ENCODE results near the gene PLCB1. TPM values are rescaled to one million over a fixed set of nuclear protein-coding genes. Genes with fewer than 3 reads are reported as not detected.

PLCB1 gene
- total and polyA plus RNA-seq, 10 of the 15 experiments (the other 5 are each of a cell fraction or from before 2014, with no cell fraction given) = 0.05 to 5.3 (median 0.17) TPM; not detected in 1

DNA sequence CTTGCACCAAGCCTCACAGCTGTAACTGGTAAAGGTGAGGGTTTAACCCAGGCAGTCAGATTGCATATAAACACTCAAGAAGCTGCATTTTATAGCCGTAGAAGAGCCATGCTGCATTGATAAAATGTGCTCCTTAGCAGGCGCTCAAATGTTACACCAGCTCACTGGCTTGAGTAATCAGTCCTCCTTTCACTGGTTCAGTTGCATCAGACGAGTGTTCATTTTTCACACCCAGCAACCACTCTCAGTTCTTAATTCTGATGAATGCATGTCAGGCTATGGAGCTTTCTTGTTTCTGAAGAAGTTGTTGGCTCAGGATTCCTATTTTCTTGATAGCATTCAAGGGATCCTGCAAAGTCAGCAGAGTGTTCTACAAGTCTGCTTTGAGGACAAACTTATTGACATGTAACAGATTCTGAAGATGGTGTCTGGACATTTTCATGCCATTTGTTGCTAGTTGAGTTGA lies 198.3 kb downstream of the PLCB1 start:
- ATAC-seq = no peak
- no peak overlapping the region for H3K27ac ChIP-seq (ENCODE audit: control insufficient read depth, insufficient read depth)
- SMC1A ChIA-PET (ENCODE audit: uncharacterized antibody, unreplicated experiment) = interaction anchor here (0.8 to 2.0 kb wide), 3 partner anchors 8 to 56 kb away, joined by 3 to 5 read pairs (median 4); no protein-coding TSS in a partner anchor
- TF ChIP-seq SMAD1 (IDR thresholded peaks at IDR 0.05; ENCODE audit: low read depth, partially characterized antibody) = no peak
- no peak for TF ChIP-seq TCF7 (IDR thresholded peaks at IDR 0.05; ENCODE audit: borderline replicate concordance)
- TF ChIP-seq, protein P1, sequence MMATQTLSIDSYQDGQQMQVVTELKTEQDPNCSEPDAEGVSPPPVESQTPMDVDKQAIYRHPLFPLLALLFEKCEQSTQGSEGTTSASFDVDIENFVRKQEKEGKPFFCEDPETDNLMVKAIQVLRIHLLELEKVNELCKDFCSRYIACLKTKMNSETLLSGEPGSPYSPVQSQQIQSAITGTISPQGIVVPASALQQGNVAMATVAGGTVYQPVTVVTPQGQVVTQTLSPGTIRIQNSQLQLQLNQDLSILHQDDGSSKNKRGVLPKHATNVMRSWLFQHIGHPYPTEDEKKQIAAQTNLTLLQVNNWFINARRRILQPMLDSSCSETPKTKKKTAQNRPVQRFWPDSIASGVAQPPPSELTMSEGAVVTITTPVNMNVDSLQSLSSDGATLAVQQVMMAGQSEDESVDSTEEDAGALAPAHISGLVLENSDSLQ (IDR thresholded peaks at IDR 0.05) = no peak
- no peak for TF ChIP-seq FOXK2 (IDR thresholded peaks at IDR 0.05)
- TF ChIP-seq HCFC1 (IDR thresholded peaks at IDR 0.05; ENCODE audit: low read length) = no peak
- TF ChIP-seq, protein P2, sequence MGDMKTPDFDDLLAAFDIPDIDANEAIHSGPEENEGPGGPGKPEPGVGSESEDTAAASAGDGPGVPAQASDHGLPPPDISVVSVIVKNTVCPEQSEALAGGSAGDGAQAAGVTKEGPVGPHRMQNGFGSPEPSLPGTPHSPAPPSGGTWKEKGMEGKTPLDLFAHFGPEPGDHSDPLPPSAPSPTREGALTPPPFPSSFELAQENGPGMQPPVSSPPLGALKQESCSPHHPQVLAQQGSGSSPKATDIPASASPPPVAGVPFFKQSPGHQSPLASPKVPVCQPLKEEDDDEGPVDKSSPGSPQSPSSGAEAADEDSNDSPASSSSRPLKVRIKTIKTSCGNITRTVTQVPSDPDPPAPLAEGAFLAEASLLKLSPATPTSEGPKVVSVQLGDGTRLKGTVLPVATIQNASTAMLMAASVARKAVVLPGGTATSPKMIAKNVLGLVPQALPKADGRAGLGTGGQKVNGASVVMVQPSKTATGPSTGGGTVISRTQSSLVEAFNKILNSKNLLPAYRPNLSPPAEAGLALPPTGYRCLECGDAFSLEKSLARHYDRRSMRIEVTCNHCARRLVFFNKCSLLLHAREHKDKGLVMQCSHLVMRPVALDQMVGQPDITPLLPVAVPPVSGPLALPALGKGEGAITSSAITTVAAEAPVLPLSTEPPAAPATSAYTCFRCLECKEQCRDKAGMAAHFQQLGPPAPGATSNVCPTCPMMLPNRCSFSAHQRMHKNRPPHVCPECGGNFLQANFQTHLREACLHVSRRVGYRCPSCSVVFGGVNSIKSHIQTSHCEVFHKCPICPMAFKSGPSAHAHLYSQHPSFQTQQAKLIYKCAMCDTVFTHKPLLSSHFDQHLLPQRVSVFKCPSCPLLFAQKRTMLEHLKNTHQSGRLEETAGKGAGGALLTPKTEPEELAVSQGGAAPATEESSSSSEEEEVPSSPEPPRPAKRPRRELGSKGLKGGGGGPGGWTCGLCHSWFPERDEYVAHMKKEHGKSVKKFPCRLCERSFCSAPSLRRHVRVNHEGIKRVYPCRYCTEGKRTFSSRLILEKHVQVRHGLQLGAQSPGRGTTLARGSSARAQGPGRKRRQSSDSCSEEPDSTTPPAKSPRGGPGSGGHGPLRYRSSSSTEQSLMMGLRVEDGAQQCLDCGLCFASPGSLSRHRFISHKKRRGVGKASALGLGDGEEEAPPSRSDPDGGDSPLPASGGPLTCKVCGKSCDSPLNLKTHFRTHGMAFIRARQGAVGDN (IDR thresholded peaks at IDR 0.05) = no peak
- no peak for FAIRE-seq
- H3K4me3 ChIP-seq = no peak overlapping the region
- H3K4me2 ChIP-seq (ENCODE audit: control insufficient read depth, insufficient read depth) = no peak overlapping the region
- H2AFZ ChIP-seq (ENCODE audit: control insufficient read depth, low read depth, low read length) = no peak overlapping the region
- POLR2A ChIA-PET = no interaction called here
- no peak for DNase-seq (ENCODE audit: low read depth, low spot score)
- H3K4me1 ChIP-seq (ENCODE audit: control insufficient read depth, insufficient read depth, low read length) = no peaks in the 10 kb centered on the region
- no peaks in the 10 kb centered on the region for H3K36me3 ChIP-seq (ENCODE audit: control insufficient read depth in 2 of 2, insufficient read depth in 2 of 2, low read length in 1 of 2)
- CTCF ChIA-PET = no interaction called here
- H4K20me1 ChIP-seq (ENCODE audit: control insufficient read depth, insufficient read depth) = no peaks in the 10 kb centered on the region
- no peaks in the 10 kb centered on the region for H3K9me3 ChIP-seq (replicated peaks; ENCODE audit: control insufficient read depth, insufficient read depth, low read length)
- intact Hi-C loops (cut with micrococcal nuclease; ENCODE audit: unreplicated experiment) (no loop called here), in situ Hi-C loops (cut with MboI) (no loop called here)
- RAD21 ChIA-PET (ENCODE audit: unreplicated experiment) = no interaction called here
- no TSS peak for BruUV-seq (replicated peaks)
- no peak overlapping the region for H3K9ac ChIP-seq (ENCODE audit: control insufficient read depth, insufficient read depth, low read length)
- H3K79me2 ChIP-seq (ENCODE audit: control insufficient read depth, insufficient read depth, low read length) = no peaks in the 10 kb centered on the region
- WGBS (ENCODE audit: insufficient coverage, insufficient replicate concordance, low lambda C conversion rate, missing lambda C conversion rate) = 23% methylated on average over 3 of the region's 3 CpGs
- no peaks in the 10 kb centered on the region for H3K27me3 ChIP-seq (replicated peaks in 1 of 2; ENCODE audit: control insufficient read depth in 2 of 2, insufficient read depth in 2 of 2, low read length in 1 of 2)
